WI38 (cell line): ENCODE results near the gene FYN.

Source experiments
- H3K4me3 ChIP-seq: 2 replicates; pipeline ENCODE4 v1.5.1; 2011; ENCODE audit warnings: low read depth, mild to moderate bottlenecking, control low read depth, low read length
- TF ChIP-seq, protein P1 (sequence below): IDR thresholded peaks from 2 replicates; pipeline ENCODE4 v1.5.1; 2012; ENCODE audit warnings: low read depth, mild to moderate bottlenecking, control low read depth, low read length

FYN gene

DNA sequence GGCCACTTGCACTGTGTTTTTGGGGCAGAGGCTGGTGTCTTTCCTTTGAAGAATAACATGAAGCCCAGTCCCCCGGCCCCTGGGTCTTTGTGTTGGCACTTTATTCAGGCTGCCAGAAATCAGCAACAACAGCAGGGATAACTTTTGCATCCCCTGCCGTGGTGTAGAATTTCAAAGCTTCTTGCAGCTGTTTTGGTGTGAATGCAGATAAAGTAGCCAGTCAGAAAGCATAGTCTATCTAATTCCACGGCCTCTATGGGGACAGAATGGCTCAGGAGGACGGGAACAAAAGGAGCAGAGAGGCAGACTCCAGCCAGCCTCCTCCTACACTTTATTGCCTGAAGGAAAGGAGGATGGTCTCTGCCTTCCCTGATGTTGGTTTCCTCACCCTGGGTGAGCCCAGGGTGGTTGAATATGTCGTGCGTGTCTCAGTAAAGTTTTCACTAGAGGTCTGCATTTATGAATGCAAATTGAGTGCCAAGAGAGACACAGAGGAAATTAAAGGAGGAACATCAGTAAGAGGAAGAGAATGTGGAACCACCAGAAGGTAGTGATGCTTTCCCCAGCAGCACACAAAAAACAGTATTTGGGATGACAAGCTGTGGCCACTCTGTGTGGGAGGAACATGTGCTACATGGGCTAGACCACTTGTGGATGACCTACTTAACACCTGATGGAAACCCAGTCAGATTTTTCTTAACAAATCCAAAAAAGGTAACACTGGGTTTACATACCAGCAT is 141.6 kb downstream of the FYN start:
- H3K4me3 ChIP-seq = no peak overlapping the region
- TF ChIP-seq, protein P1, sequence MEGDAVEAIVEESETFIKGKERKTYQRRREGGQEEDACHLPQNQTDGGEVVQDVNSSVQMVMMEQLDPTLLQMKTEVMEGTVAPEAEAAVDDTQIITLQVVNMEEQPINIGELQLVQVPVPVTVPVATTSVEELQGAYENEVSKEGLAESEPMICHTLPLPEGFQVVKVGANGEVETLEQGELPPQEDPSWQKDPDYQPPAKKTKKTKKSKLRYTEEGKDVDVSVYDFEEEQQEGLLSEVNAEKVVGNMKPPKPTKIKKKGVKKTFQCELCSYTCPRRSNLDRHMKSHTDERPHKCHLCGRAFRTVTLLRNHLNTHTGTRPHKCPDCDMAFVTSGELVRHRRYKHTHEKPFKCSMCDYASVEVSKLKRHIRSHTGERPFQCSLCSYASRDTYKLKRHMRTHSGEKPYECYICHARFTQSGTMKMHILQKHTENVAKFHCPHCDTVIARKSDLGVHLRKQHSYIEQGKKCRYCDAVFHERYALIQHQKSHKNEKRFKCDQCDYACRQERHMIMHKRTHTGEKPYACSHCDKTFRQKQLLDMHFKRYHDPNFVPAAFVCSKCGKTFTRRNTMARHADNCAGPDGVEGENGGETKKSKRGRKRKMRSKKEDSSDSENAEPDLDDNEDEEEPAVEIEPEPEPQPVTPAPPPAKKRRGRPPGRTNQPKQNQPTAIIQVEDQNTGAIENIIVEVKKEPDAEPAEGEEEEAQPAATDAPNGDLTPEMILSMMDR = no peak

DNA sequence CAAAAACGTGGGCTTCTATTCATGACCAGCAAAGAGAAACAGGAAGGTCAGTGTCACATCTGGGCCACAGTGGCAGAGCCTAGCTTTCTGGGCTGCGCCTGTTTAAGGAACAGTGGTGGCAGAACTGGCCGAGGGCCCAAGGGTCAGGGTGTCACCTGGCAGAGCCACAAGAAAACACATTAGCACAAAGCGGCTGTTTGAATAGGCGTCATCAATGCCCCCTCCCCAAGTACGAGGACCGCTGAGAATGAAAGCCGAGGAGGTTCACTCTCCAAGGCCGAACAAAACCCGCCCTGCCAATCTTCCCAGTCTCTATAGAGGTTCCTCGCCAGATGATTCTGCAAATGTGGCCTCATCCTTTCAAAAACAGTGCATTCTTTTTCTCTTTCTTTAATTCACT is 142.4 kb downstream of the FYN start:
- TF ChIP-seq, protein P1 = no peak
- H3K4me3 ChIP-seq = no peak overlapping the region

DNA sequence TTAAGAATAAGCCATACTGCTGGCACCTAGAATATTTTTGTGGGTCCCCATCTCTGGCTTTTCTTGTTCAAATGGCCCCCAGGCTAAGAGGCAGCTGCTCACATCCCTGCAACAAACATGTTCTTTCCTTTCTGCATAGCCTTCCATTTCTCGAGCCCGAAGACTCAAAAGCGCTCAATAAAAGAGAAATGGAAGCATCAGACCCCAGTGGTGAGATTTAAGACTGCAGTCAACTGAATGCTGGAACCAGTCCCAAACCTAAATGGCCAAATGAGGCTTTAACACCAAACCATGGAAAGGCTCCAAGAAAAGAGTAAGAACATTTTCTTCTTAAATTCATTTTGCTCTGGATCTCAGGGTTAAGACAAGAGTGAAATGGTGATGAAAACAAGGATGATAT is 145.4 kb downstream of the FYN start:
- H3K4me3 ChIP-seq = no peak overlapping the region
- TF ChIP-seq, protein P1 = peak; percentile 17; the same call in 1 of the 2 replicates

DNA sequence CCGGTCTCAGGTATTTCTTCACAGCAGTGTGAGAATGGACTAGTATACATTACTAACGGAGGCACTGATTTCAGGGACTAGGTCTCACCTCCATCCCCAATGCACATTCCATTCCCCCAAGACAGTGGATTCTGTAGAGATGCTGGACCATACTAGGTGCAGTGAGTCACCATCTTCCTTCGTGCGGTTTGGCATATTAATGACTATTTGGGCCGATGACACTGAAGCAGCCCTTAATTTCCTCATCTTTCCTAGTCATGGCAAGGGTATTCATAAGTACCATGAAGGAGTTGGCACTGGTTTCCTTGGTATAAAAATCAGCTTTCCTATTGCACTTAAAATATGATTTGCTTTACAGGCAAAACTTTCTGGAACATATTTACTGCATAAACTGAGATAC is 146.2 kb downstream of the FYN start:
- TF ChIP-seq, protein P1 = no peak
- H3K4me3 ChIP-seq = no peak overlapping the region

DNA sequence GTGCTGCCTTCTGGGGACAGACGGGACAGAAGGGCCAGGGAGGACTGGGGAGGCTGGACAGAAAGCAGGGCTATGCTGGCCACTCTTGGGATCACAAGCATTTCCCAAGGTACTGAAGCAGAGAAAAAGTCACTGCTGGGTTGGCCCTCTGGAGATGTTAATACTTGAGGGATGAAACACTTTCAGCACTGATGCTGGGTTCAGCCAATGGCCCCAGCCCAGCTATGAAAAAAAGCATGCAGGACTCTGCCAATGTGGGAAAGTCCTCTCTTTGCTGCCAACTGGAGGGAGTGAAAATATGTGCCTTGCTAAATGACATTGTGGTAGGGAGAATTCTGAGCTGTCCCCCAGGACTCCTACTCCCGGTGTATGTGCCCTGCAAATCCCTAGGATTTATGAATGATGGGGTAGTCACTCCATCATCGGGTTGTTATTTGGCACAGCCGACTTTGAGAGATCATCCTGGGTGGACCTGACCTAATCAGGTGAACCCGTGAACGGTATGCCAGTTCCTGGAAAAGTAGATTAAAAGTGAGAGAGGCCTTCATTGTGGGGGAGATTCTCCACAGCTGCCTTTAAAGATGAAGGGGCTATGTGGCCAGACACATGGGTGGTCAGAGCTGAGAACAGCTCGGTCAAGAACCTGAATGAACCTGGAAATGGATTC is 147.7 kb downstream of the FYN start:
- H3K4me3 ChIP-seq = no peak overlapping the region
- TF ChIP-seq, protein P1 = no peak

DNA sequence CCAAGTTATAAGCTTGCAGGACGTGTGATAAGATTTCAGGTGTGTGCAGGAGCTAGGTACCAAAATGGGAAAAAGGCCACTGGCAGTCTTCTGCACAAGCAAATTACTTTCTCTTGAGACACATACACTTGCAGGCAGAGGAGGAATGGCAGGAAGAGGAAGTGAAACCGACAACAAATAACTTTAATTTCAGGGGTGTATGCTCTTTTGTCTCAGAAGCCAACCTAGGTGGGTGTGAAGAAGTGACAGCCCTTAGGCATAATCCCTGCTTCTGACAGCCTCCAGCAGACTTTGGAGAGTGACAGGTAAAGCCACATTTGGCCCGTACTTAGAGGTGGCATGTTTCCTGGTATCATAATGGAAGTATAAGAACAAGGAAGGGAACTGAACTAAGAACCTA is 148.7 kb downstream of the FYN start:
- H3K4me3 ChIP-seq = no peak overlapping the region
- TF ChIP-seq, protein P1 = no peak

DNA sequence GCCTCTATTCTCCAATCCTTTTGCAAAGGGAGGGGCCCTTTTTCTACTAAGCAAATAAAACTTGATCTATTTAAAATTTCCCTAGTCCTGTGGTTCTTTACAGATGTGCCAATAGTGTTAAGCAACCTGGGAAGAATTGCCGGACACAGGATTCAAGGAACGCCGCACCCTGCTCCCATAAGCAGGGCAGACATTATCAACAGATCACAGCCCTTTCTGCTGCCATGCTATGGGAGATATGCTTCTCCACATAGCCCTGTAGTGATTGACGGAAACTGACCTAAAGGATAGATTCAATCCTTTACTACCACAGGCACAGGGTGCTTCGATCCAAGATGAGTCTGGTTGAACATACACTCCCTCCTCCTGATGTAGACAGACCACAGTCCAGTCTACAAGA is 149.2 kb downstream of the FYN start:
- no peak overlapping the region for H3K4me3 ChIP-seq
- TF ChIP-seq, protein P1 = no peak
